GM19193 (cell line): ENCODE measurements around the gene TULP4.

Experiments
- POLR2A ChIP-seq: IDR thresholded peaks from 4 replicates; pipeline ENCODE4 v1.6.1; 2011; ENCODE audit not compliant: insufficient read depth, insufficient read length; ENCODE audit errors: extremely low read depth

The TULP4 gene

GRCh38 chr6:158402184-158402583 lies 89.9 kb downstream of the TULP4 start:
- TF ChIP-seq POLR2A = no peak

- TF ChIP-seq POLR2A = no peak
Measured at GRCh38 chr6:158405933-158406332, 93.7 kb downstream of the TULP4 start.

GRCh38 chr6:158406736-158407135 lies 94.5 kb downstream of the TULP4 start:
- TF ChIP-seq POLR2A = no peak

- TF ChIP-seq POLR2A = no peak
Measured at GRCh38 chr6:158408013-158408412, 95.7 kb downstream of the TULP4 start.

DNA sequence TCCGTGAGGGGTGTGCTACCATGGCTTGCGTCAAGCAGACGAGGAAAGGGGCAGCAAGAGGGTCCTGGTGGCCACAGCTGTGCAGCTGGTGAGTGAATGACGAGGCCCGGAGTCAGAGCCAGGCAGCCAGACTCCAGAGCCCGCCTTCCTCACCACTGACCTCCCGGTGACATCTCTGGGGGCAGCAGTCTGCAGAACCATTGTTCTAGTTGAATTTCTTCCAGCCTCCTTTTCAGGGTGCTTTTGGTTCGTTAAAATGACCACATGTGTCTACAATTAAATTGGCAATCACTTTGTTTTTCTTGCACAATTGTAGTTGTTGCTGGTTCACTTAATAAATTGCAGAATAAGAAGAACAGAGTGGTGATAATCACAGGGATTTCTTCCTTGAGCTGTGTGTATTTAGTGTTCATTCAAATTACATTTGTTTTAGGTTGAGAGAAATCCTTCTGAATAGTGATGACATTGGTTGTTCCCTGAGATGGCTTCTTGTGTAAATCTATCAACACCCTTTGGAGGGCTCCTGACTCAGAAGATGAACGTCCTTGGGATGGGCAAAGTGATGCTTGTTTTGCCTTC lies 96.4 kb downstream of the TULP4 start:
- no peak for TF ChIP-seq POLR2A

DNA sequence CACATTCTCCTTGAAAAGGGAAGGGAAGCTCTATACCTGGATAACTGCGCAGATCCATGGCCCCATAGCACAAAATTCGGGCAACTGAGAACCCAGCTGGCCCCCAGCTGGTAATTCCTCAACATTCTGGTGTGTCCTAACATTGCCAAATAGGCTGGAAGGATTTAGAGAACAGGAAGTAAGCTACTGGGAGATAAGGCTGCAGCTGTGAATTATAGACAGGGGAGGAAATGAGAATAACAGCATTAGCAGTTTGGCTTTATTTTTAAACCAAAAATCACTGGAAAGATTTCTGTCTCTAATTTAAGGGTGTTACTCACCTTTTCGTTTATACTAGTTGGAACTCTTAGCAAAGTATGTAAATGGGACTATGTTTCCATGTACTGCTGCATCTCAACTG lies 97.2 kb downstream of the TULP4 start:
- TF ChIP-seq POLR2A = no peak

GRCh38 chr6:158410784-158411183 lies 98.5 kb downstream of the TULP4 start:
- no peak for TF ChIP-seq POLR2A

DNA sequence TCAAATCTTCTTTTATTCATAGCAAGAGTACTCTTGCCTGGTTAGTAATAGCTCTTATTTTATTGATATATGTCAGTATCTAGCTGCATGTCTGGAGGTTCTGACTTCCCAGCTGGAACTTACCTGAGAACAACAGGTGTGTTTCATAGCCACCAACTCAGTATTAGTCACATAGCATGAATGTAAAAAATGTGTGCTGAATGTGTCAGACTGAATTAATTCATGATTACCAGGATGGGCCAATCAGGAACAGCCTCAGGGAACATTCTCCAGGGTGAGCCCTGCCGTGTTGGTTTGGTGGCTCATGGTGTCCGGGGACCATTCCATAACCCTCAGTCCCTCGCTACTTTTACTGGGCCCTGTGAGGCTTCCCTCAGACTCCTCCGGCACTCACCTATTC lies 99.7 kb downstream of the TULP4 start:
- TF ChIP-seq POLR2A = no peak

- TF ChIP-seq POLR2A = no peak
Measured at GRCh38 chr6:158413028-158413427, 100.8 kb downstream of the TULP4 start.

GRCh38 chr6:158413814-158414565 lies 101.7 kb downstream of the TULP4 start:
- no peak for TF ChIP-seq POLR2A

GRCh38 chr6:158414851-158415262 lies 102.6 kb downstream of the TULP4 start:
- no peak for TF ChIP-seq POLR2A

GRCh38 chr6:158415666-158416065 lies 103.4 kb downstream of the TULP4 start:
- no peak for TF ChIP-seq POLR2A

DNA sequence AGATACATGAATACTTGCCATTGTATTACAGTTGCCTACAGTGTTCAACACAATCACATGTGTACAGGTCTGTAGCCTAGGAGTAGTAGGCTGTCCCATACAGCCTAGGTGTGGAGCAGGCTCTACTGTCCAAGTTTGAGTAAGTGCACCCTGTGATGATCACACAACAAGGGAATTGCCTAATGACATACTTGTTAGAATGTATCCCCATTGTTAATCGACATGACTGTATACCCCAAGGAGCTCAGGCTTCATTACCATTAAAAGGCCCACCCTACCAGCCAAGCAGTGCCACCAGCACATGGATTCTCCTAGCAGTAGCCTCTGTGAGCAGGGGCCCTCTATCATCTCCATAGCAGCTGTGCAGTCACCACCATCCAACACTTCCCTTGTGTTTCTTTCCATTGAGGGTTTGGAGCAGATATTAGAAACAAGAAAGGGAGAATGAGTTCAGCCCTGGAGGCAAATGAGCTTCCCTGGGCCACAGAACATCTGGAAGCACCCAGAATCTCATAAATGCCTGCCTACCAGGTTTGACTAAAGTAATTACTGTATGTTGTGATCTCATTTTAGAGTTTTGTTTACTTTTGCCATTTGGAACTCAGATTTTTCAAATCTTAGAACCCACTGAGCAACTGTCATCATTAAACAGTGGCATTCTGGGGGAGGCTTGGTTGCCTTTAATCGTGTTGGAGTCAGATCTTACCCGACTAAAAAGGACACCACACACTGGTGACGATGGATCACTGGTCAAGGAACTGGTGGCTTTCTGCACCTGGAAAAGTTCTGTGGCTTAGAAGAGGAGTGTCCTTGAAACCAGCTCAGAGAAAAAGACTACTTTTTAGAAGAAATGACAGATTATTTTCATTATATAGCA lies 104.9 kb downstream of the TULP4 start:
- no peak for TF ChIP-seq POLR2A

- no peak for TF ChIP-seq POLR2A
Measured at GRCh38 chr6:158417760-158418098, 105.5 kb downstream of the TULP4 start.

DNA sequence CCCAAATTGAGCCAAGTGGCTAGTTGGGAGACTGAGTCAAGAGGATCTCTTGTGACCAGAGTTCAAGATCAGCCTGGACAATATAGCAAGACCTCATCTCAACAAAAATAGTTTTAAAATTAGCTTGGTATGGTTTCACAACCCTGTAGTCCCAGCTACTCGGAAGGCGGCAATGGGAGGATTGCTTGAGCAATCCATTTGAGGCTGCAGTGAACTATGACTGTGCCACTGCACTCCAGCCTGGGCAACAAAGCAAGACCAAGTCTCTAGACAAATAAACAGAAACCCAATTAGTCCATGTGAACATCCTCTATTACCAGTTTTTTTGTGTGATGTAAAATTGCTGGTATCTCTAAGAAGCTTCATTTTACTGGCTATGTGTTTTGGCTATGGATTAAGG lies 106.2 kb downstream of the TULP4 start:
- TF ChIP-seq POLR2A = no peak
